Spinal cord (tissue), 10 donors: ENCODE results near the gene YWHAH. TPM values are rescaled to one million over a fixed set of nuclear protein-coding genes. Genes with fewer than 3 reads are reported as not detected.
A peak's percentile ranks its signal among the peaks of the same experiment; 100 is the strongest.

Experiments used
- DNase-seq, 6 donors: peaks; one replicate each; pipeline versions ENCODE4 v3.0.0 to v3.0.0-alpha.2; 2013 to 2015; ENCODE audit warnings: low spot score in 6 of 6, low read depth in 4 of 6
- H3K27ac ChIP-seq: one replicate; pipeline ENCODE4 v1.5.1; 2013; ENCODE audit warnings: low read depth, low read length, control low read depth
- H3K27me3 ChIP-seq: one replicate; pipeline ENCODE4 v1.6.1; 2013; ENCODE audit warnings: low read length; ENCODE audit not compliant: control insufficient read depth, insufficient read depth
- H3K36me3 ChIP-seq: one replicate; pipeline ENCODE4 v1.6.1; 2013; ENCODE audit warnings: low read length; ENCODE audit not compliant: control insufficient read depth, insufficient read depth
- H3K4me1 ChIP-seq: one replicate; pipeline ENCODE4 v1.6.1; 2013; ENCODE audit warnings: low read length; ENCODE audit not compliant: control insufficient read depth, insufficient read depth
- H3K4me3 ChIP-seq: one replicate; pipeline ENCODE4 v1.5.1; 2013; ENCODE audit warnings: low read depth, low read length, control low read depth
- H3K9me3 ChIP-seq: one replicate; pipeline ENCODE4 v1.6.1; 2013; ENCODE audit warnings: low read length; ENCODE audit not compliant: control insufficient read depth, insufficient read depth
- WGBS: methylation state at CpG from one replicate; pipeline ENCODE4 v1.1.5; 2013; ENCODE audit warnings: missing lambda C conversion rate; ENCODE audit not compliant: insufficient coverage; 5-methylcytosine and 5-hydroxymethylcytosine counted together
- polyA plus RNA-seq, 2 donors: library from polyadenylated mRNA; unstranded; fragments of 120-200 nt; gene quantifications; one replicate each; pipeline ENCODE4 v1.2.1, GENCODE V29; 2013; ENCODE audit not compliant: insufficient read length in 2 of 2
- small RNA-seq: library from RNA; depleted of rRNA; stranded (forward); fragments of <200 nt; gene quantifications from one replicate; pipeline ENCODE3, GENCODE V24; 2014; ENCODE audit warnings: low replicate concordance
- total RNA-seq, 2 donors: library from RNA; depleted of rRNA in 1 of 2; stranded (reverse); fragments of 120-200 nt in 1 of 2; fragments of >200 nt in 1 of 2; gene quantifications; one replicate each; pipeline versions ENCODE4 v1.2.3 to v1.2.4, GENCODE V29; 2013 to 2014
- donor health status: healthy.

YWHAH gene
- total and polyA plus RNA-seq, 4 donors, result 185 to 578 (median 428) TPM

DNA sequence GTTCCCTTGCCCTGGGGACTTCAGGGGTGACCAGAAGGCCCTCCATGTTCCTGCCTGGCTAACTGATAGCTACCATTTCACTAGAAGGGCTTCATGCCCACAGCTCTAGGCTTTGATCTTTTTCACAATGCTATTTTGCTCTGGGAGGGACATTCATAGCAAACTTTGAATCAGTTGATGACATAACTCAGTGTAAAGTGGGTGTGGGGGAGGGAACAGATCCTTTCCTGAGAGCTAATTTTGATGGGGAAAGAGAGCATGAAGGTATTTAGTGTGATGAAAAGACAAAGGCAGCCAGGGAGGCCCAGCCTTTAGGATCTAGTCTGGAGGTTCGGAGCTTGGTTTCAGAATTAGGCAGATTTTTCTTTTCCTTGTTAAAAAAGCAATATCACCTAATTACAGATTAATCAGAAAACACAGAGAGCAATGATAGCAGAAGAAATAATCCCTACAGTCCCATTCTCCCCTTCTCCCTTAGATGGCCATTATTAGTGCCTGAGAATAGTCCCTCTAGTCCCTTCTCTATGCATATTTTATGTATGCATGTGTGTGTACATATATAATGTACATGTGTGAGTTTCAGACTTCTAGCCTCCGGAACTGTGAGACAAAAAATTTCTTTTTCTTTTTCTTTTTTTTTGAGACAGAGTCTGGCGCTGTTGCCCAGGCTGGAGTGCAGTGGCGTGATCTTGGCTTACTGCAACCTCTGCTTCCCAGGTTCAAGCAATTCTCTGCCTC lies 46.9 kb downstream of the YWHAH start:
- Histone ChIP-seq H3K36me3 (no peaks in the 10 kb centered on the region), H3K27ac (no peak overlapping the region), H3K27me3 (peaks cover 2% of the 10 kb centered on the region), H3K4me1 (no peaks in the 10 kb centered on the region), H3K4me3 (no peak overlapping the region), H3K9me3 (no peaks in the 10 kb centered on the region)
- peak in 1 of 6 donors; percentile 4 for DNase-seq
- 89% methylated on average over 2 of the region's 4 CpGs for WGBS

DNA sequence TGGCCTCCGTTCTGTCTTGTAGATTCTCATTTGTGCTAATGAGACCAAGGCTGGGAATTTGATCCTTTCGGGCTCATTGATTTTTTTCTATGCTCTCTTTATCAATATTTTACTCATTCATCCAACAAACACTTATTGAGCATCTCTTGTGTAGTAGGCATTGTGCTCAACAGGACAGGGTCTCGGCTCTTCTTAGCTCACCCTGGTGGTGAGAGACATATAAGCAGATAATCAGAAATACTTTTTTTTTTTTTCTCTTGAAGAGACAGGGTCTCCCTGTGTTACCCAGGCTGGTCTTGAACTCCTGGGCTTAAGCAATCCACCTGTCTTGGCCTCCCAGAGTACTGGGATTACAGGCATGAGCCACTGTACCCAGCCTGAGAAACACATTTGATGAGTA lies 50.7 kb downstream of the YWHAH start:
- Histone ChIP-seq H3K27ac (no peak overlapping the region), H3K9me3 (no peaks in the 10 kb centered on the region), H3K4me3 (no peak overlapping the region), H3K27me3 (peaks cover 2% of the 10 kb centered on the region), H3K36me3 (no peaks in the 10 kb centered on the region), H3K4me1 (no peaks in the 10 kb centered on the region)
- no peak for DNase-seq
- no CpG with 5 or more reads among the region's 3 CpGs for WGBS

DNA sequence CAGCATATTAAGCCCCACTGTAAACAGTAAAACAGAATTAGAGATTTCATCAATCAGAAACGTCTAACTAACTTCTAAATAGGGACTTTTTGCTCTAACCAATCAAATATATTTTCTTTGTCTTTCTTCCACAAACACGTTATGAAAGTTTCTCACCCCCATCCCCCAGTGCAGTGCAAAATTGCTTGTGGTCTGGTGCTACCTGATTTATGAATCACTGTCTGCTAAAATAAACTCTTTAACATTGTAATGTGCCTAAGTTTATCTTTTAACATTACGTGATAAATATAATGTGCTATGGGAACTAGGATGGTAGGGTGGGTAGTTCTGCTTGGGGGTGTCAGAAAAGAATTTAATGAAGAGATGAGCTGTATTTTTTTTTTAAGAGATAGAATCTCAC lies 51.5 kb downstream of the YWHAH start:
- 80% methylated on average over 1 of the region's 3 CpGs for WGBS
- Histone ChIP-seq H3K4me1 (no peaks in the 10 kb centered on the region), H3K4me3 (no peak overlapping the region), H3K36me3 (no peaks in the 10 kb centered on the region), H3K27me3 (no peaks in the 10 kb centered on the region), H3K27ac (no peak overlapping the region), H3K9me3 (no peaks in the 10 kb centered on the region)
- no peak for DNase-seq

DNA sequence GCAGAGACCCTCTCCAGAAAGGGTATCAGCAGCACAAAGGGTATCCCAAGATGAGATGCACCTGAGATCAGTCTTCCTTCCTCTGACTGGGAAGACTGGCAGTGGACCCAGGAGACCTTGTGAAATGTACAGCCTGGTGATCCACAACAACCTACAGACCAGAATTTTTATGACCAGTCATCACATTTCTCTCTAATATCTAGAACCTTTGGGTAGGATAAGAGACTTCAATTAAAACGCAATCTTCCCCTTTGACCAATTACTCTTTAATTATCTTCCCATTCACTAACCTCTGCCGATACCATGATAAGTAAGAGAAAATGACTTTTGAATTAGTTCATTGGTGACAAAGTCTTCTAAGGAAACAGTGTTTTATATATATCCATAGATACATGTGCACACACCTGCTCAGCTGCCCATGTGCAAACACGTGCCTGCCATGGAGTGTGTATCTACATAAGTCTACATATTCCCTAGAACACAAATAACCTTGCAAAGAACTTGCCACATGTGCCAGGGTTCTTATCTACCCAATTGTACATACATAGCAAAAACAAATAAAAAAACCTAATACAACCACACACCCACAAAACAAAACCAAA lies 54.5 kb downstream of the YWHAH start:
- 100% methylated on average over 1 of the region's 3 CpGs for WGBS
- Histone ChIP-seq H3K9me3 (no peaks in the 10 kb centered on the region), H3K27ac (no peak overlapping the region), H3K4me3 (no peak overlapping the region), H3K4me1 (no peaks in the 10 kb centered on the region), H3K36me3 (no peaks in the 10 kb centered on the region), H3K27me3 (no peaks in the 10 kb centered on the region)
- DNase-seq, result no peak

DNA sequence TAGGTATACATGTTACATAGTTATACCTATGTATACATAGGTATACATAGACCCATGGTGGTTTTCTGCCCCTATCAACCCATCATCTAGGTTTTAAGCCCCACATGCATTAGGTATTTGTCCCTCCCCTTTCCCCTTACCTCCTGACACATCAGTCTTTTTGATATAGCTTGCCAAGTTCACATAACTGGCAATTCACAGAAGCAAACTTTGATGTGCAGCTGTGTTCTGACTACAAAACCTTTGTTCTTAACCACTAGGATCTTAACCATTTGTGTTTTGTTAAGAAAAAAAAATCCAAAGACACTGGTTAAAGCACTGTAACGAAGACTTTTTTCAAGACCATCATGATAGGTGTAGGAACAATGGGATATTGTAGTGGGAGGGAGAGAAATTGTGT lies 55.8 kb downstream of the YWHAH start:
- Histone ChIP-seq H3K27me3 (no peaks in the 10 kb centered on the region), H3K36me3 (no peaks in the 10 kb centered on the region), H3K27ac (no peak overlapping the region), H3K4me1 (no peaks in the 10 kb centered on the region), H3K4me3 (no peak overlapping the region), H3K9me3 (no peaks in the 10 kb centered on the region)
- WGBS, result 64% methylated on average over 1 of the region's 1 CpG
- DNase-seq, result no peak

DNA sequence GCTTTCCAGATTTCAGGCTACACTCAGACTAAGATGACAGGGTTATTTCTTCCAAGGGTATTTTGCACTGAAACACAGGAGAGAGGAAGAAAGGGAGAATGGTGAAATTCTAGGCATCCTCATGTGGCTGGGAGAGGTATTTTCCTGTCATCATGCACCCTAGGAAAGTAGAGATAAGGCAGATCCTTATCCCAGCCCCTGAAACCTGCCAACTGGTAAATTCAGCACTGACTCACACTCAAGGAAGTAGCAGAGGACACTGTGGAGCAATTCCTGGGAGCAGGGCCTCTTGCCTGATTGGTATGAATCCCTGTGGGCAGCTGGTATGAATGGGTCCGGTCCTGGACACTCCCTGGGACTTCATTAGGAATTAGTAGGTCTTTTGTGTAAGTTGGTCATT lies 61.1 kb downstream of the YWHAH start:
- Histone ChIP-seq H3K4me3 (no peak overlapping the region), H3K9me3 (no peaks in the 10 kb centered on the region), H3K4me1 (no peaks in the 10 kb centered on the region), H3K27ac (no peak overlapping the region), H3K36me3 (no peaks in the 10 kb centered on the region), H3K27me3 (no peaks in the 10 kb centered on the region)
- WGBS, result 71% methylated on average over 1 of the region's 1 CpG
- no peak for DNase-seq

Small RNAs within 50 kb of the gene (small RNA-seq; reads per million reads assigned to genes)
- 0.12 reads per million for gene RN7SL305P

Other genes with a start within 250 kb of the YWHAH start
- 10 to 100 TPM; 22.4 to 28.8 TPM for gene PRR14L, start 194.4 kb upstream of the YWHAH start, total RNA-seq
- 10 to 100 TPM; 17.3 to 20.5 TPM for gene PRR14L, start 194.4 kb upstream of the YWHAH start, polyA plus RNA-seq
- gene DEPDC5, start 190.5 kb upstream of the YWHAH start, total RNA-seq, result 10 to 100 TPM; 15.2 to 19.9 TPM
- gene DEPDC5, start 190.5 kb upstream of the YWHAH start, polyA plus RNA-seq, result 10 to 100 TPM; 17.9 to 18.5 TPM
- gene SLC5A1, start 98.7 kb downstream of the YWHAH start, total RNA-seq, result under 1 TPM; 0.06 to 0.30 TPM
- gene SLC5A1, start 98.7 kb downstream of the YWHAH start, polyA plus RNA-seq, result under 1 TPM; 0.18 to 0.32 TPM
- 1 to 10 TPM; 1.8 to 2.8 TPM for gene C22orf42, start 214.8 kb downstream of the YWHAH start, total RNA-seq
- gene C22orf42, start 214.8 kb downstream of the YWHAH start, polyA plus RNA-seq, result 1 to 10 TPM; 4.0 to 5.8 TPM